ENCODE data around the gene INSYN2B. TPM values are rescaled to one million over a fixed set of nuclear protein-coding genes. Genes with fewer than 3 reads are reported as not detected.

Gene INSYN2B
- total RNA-seq, 2 experiments from 2014 or later: not detected

DNA sequence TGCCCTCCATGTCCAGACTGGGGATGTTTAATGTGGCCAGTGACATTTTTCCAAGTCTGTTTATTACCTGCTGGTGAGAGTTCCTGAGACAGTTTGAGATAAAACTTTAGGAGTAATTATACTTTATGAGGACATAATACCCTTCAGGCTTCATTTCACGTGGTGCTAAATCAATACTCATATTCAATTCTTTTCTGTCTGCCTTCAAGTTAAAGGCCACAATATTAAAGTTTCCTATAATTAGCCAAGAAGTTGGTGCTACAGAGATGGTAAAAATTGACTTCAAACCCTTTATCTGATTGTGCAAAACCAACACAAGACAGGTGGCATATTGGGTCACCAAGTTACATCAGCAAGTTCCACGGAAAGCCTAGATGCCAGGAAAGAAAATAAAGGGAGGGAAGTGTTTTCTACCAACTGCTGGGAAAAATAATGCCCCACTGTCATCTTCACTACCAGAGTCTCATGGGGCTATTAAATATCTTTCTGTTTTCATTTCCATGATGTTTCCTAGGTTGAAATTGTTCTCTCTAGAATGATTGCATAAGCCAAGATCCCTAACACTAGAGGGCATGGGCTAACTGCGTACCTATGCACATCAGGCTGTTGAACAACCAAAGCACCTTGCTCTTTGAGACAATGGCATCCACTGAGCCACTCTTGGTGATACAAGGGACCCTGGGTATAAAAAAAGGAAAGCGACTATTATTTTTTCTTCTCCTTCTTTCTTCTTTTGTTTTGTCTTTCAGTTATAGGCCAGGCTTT is 68.7 kb downstream of the INSYN2B start:
- H3K27ac Mint-ChIP-seq: no peak overlapping the region

DNA sequence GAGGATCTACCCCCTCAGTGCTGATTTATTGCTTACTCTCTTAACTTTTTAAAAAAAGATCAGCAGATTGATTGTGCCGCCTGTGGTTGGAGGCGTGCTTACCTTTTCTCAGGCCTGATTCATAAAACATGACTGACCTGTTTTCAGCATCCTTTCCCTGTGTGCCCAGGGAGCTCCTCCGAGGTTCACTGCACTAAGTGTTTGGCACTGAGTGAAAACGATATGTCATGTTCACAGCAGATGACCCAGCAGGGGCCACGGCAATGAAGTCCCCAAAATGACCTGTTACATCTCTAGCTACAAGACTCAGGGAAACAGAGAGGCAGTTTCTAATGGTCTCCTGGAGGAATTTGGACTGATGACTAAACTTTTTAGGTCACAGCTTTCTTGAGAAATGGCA is 69.9 kb downstream of the INSYN2B start:
- no peaks in the 10 kb centered on the region for H3K27me3 Mint-ChIP-seq
- no peaks in the 10 kb centered on the region for H3K4me1 Mint-ChIP-seq
- no peak overlapping the region for H3K27ac Mint-ChIP-seq
- no peak for DNase-seq
- no peak for ATAC-seq (ENCODE audit: low read depth)
- peaks cover 14% of the 10 kb centered on the region for H3K36me3 Mint-ChIP-seq
- POLR2A ChIA-PET: no interaction called here
- H3K9me3 Mint-ChIP-seq: no peaks in the 10 kb centered on the region
- H3K4me3 Mint-ChIP-seq: no peak overlapping the region

More for the DNA sequence above, 68.7 kb downstream of the INSYN2B start:
- Mint-ChIP-seq H3K9me3 (no peaks in the 10 kb centered on the region), H3K27me3 (no peaks in the 10 kb centered on the region), H3K36me3 (peaks cover 22% of the 10 kb centered on the region), H3K4me3 (no peak overlapping the region), H3K4me1 (no peaks in the 10 kb centered on the region)
- POLR2A ChIA-PET: no interaction called here
- DNase-seq (no peak), ATAC-seq (ENCODE audit: low read depth) (no peak)

DNA sequence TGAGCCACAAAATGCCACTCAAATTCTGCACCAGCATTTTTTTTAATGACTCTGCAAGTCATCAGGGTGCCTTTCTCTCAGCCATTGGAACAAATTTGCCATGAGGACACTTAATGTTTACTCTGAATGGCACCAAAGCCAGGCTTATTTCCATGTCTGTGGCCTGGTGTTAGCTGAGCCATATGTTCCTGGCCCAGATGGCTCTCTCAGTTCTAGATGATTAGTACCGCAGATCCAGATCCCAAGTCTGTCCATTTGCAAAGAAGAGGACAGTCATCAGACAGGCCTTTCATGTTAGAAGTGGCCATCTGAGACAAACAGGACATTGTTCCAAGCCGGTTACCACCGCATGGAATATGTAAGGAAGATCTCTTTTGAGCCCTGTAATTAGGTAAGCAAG is 70.3 kb downstream of the INSYN2B start:
- POLR2A ChIA-PET: no interaction called here
- no peaks in the 10 kb centered on the region for H3K4me1 Mint-ChIP-seq

DNA sequence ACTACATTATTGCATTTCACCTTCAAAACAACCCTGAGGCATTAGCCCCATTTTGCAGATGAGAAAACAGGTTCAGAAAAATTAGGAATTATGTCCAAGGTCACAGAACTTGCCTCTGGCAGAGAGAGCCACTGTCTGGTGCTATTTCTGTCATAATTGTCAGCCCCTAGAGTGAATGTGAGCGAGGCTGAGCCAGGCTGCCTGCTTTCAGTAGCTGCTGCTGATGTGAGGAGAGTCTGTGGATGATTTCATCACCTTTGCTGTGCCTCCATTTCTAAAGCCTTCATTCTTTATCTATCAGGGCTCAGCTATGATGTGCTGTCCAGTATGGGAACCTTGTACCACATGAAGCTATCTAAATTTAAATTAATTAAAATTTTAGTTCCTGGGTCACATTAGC is 71.4 kb downstream of the INSYN2B start:
- no peaks in the 10 kb centered on the region for H3K9me3 Mint-ChIP-seq
- no peak overlapping the region for H3K27ac Mint-ChIP-seq
- POLR2A ChIA-PET: no interaction called here
- DNase-seq (no peak), ATAC-seq (ENCODE audit: low read depth) (no peak)
- H3K27me3 Mint-ChIP-seq: no peaks in the 10 kb centered on the region
- H3K4me3 Mint-ChIP-seq: no peak overlapping the region
- no peaks in the 10 kb centered on the region for H3K4me1 Mint-ChIP-seq
- peaks cover 9% of the 10 kb centered on the region for H3K36me3 Mint-ChIP-seq

More for the DNA sequence above, 70.3 kb downstream of the INSYN2B start:
- Mint-ChIP-seq H3K4me3 (no peak overlapping the region), H3K27me3 (no peaks in the 10 kb centered on the region), H3K27ac (no peak overlapping the region), H3K36me3 (peaks cover 12% of the 10 kb centered on the region), H3K9me3 (no peaks in the 10 kb centered on the region)
- DNase-seq (no peak), ATAC-seq (ENCODE audit: low read depth) (no peak)

GRCh38 chr5:169906745-169907649 is 73.3 kb downstream of the INSYN2B start:
- no peaks in the 10 kb centered on the region for H3K27me3 Mint-ChIP-seq
- H3K36me3 Mint-ChIP-seq: peaks cover 2% of the 10 kb centered on the region
- peaks cover under 1% of the 10 kb centered on the region for H3K4me1 Mint-ChIP-seq
- ATAC-seq (ENCODE audit: low read depth) (no peak), DNase-seq (no peak)
- H3K9me3 Mint-ChIP-seq: no peaks in the 10 kb centered on the region
- POLR2A ChIA-PET: no interaction called here
- no peak overlapping the region for H3K4me3 Mint-ChIP-seq
- no peak overlapping the region for H3K27ac Mint-ChIP-seq

DNA sequence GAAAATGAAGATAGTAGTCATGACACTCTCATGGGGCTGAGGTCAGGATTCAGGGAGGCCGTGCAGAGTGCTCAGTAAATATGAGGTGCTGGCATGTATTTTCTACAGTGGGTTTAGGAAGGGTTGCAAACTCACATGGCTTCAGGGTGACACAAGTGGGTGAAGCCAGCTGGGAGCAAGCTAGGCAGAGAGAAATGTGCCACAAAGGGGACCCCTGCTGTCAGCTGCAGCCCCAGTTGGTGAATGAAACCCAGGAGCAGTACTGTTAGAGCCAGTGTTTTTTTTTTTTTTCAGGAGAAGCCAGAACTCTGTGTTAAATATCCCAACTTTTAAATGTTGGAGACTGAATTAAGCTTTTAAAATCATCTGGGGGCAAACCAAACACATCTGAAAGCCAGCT is 75.3 kb downstream of the INSYN2B start:
- no peaks in the 10 kb centered on the region for H3K9me3 Mint-ChIP-seq
- POLR2A ChIA-PET: interaction anchor here (0.6 kb wide), 1 partner anchor 8 kb away, joined by 3 read pairs; no protein-coding TSS in a partner anchor
- no peak for ATAC-seq (ENCODE audit: low read depth)
- H3K4me3 Mint-ChIP-seq: no peak overlapping the region
- H3K4me1 Mint-ChIP-seq: peaks cover 13% of the 10 kb centered on the region
- no peak overlapping the region for H3K27ac Mint-ChIP-seq
- DNase-seq: no peak
- peaks cover 18% of the 10 kb centered on the region for H3K36me3 Mint-ChIP-seq
- H3K27me3 Mint-ChIP-seq: no peaks in the 10 kb centered on the region

DNA sequence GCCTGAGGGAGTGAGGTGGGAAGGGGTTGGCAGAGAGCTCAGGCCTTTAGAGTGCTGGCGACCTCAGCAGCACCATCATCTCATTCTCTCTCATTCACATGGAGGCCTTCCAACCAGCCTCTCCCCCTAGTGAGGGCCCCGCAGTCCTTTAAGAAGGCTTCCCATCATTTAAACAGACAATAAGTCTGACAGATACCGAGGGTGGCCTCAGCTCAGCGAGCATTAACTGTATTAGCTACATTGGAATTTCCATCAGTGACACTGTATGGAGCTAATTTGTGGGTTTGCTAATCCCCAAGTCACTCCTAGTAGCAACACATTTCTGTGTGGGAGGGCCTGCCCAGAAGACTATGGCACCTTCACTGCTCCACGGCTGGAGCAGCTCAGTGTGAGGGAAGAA is 75.8 kb downstream of the INSYN2B start:
- Mint-ChIP-seq H3K36me3 (peaks cover 22% of the 10 kb centered on the region), H3K27ac (no peak overlapping the region), H3K4me3 (no peak overlapping the region), H3K27me3 (no peaks in the 10 kb centered on the region), H3K9me3 (no peaks in the 10 kb centered on the region), H3K4me1 (peaks cover 15% of the 10 kb centered on the region)
- POLR2A ChIA-PET: no interaction called here
- ATAC-seq (ENCODE audit: low read depth): no peak
- no peak for DNase-seq

- Mint-ChIP-seq H3K27me3 (no peaks in the 10 kb centered on the region), H3K4me1 (peaks cover 15% of the 10 kb centered on the region), H3K27ac (no peak overlapping the region), H3K4me3 (no peak overlapping the region), H3K36me3 (peaks cover 24% of the 10 kb centered on the region), H3K9me3 (no peaks in the 10 kb centered on the region)
- POLR2A ChIA-PET: no interaction called here
- DNase-seq (no peak), ATAC-seq (ENCODE audit: low read depth) (no peak)
These were observed 76.2 kb downstream of the INSYN2B start for GRCh38 chr5:169904059-169904458.

- POLR2A ChIA-PET: no interaction called here
- ATAC-seq (ENCODE audit: low read depth): no peak
- Mint-ChIP-seq H3K36me3 (peaks cover 32% of the 10 kb centered on the region), H3K27me3 (no peaks in the 10 kb centered on the region), H3K4me1 (peaks cover 18% of the 10 kb centered on the region), H3K4me3 (no peak overlapping the region), H3K9me3 (no peaks in the 10 kb centered on the region), H3K27ac (peak overlapping the region; percentile 7)
- no peak for DNase-seq
These were observed 78.4 kb downstream of the INSYN2B start for GRCh38 chr5:169901896-169902295.

GRCh38 chr5:169897481-169897880 is 82.8 kb downstream of the INSYN2B start:
- Mint-ChIP-seq H3K27ac (no peak overlapping the region), H3K27me3 (no peaks in the 10 kb centered on the region), H3K36me3 (peaks cover 52% of the 10 kb centered on the region), H3K4me1 (peaks cover 18% of the 10 kb centered on the region), H3K9me3 (no peaks in the 10 kb centered on the region), H3K4me3 (no peak overlapping the region)
- POLR2A ChIA-PET: no interaction called here
- ATAC-seq (ENCODE audit: low read depth) (no peak), DNase-seq (no peak)

- Mint-ChIP-seq H3K9me3 (no peaks in the 10 kb centered on the region), H3K27ac (peak overlapping the region; percentile 42), H3K27me3 (no peaks in the 10 kb centered on the region), H3K4me1 (peaks cover 8% of the 10 kb centered on the region), H3K4me3 (no peak overlapping the region), H3K36me3 (peaks cover 46% of the 10 kb centered on the region)
- ATAC-seq (ENCODE audit: low read depth): no peak
- no peak for DNase-seq
- POLR2A ChIA-PET: no interaction called here
These were observed 84.4 kb downstream of the INSYN2B start for GRCh38 chr5:169895926-169896325.

DNA sequence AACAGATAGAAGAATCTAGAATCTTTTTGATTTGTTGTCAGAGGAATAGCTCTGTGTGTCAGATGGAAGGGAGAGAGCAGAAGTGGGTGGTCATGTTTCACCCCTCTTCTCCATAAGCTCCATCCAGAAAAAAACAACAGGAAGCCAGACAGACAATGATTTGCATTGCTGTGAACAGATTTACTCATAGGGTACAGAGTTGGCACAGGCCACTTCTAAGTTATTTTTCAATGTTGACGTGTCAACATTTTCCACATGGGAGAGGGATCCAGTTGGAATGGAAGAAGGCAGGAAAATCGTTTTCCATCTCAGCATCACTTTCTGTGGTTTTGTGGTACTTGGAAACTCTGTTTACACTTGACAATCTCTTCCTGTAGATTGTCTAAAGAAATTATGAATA is 86.7 kb downstream of the INSYN2B start:
- Mint-ChIP-seq H3K4me3 (no peak overlapping the region), H3K4me1 (peaks cover 2% of the 10 kb centered on the region), H3K27ac (no peak overlapping the region), H3K27me3 (no peaks in the 10 kb centered on the region), H3K36me3 (peaks cover 29% of the 10 kb centered on the region), H3K9me3 (no peaks in the 10 kb centered on the region)
- POLR2A ChIA-PET: interaction anchor here (0.7 kb wide), 1 partner anchor 24 kb away, joined by 4 read pairs; no protein-coding TSS in a partner anchor
- no peak for DNase-seq
- ATAC-seq (ENCODE audit: low read depth): no peak

DNA sequence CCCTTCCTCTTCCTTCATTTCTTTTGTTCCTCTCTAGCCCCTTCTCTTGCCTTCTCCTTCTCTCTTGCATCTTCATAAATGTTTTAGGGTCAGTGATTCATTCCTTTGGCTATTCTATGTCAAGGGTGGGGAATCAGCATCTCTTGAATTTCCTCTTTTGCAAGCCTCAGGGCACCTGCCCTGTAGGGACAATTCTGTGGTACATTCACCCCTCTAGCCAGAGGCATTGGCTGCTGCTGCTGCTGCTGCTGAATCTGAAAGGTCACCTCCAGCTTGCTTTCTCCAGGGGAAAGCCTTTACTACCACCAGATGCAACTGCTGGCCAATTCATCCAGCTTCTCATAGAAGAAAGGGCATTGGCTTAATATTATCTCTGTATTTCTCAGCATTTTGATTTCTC is 87.3 kb downstream of the INSYN2B start:
- H3K27me3 Mint-ChIP-seq: no peaks in the 10 kb centered on the region
- DNase-seq (no peak), ATAC-seq (ENCODE audit: low read depth) (no peak)
- POLR2A ChIA-PET: interaction anchor here (0.7 kb wide), 1 partner anchor 25 kb away, joined by 4 read pairs; no protein-coding TSS in a partner anchor
- H3K4me3 Mint-ChIP-seq: no peak overlapping the region
- H3K27ac Mint-ChIP-seq: no peak overlapping the region
- peaks cover 25% of the 10 kb centered on the region for H3K36me3 Mint-ChIP-seq
- no peaks in the 10 kb centered on the region for H3K9me3 Mint-ChIP-seq
- H3K4me1 Mint-ChIP-seq: no peaks in the 10 kb centered on the region

DNA sequence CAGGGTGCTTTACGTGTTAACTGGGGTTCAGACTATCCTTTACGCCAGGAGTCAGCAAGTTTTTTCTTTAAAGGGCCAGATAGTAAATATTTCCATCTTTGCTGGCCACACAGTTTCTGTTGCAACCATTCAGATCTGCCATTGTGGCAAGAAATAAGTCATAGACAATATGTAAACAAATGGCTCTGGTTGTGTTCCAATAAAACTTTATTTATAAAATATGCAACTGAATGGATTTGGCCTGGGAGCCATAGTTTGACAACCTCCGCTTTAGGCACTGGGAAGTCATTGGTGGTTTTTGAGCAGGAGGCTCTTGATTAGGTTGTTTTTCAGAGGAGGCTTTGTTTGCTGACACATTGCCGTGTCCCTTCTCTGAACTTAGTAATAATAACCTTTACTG is 90.7 kb downstream of the INSYN2B start:
- no peak overlapping the region for H3K27ac Mint-ChIP-seq

More for the DNA sequence above, 90.7 kb downstream of the INSYN2B start:
- no peaks in the 10 kb centered on the region for H3K9me3 Mint-ChIP-seq
- POLR2A ChIA-PET: no interaction called here
- H3K36me3 Mint-ChIP-seq: peaks cover 12% of the 10 kb centered on the region
- H3K4me1 Mint-ChIP-seq: no peaks in the 10 kb centered on the region
- ATAC-seq (ENCODE audit: low read depth) (no peak), DNase-seq (no peak)
- no peaks in the 10 kb centered on the region for H3K27me3 Mint-ChIP-seq
- H3K4me3 Mint-ChIP-seq: no peak overlapping the region
